Osteocyte (in vitro differentiated cells): ENCODE results near the gene POU6F2. TPM values are rescaled to one million over a fixed set of nuclear protein-coding genes. Genes with fewer than 3 reads are reported as not detected.

ENCODE experiments used
- DNase-seq: peaks from one replicate; pipeline ENCODE4 v3.0.0; 2021; ENCODE audit warnings: mixed read lengths; ENCODE audit not compliant: unreplicated experiment; ENCODE audit errors: extremely low spot score
- H3K27ac Mint-ChIP-seq: one replicate; pipeline ENCODE4 v1.8.0; 2021; ENCODE audit warnings: mild to moderate bottlenecking, mixed read lengths; ENCODE audit not compliant: unreplicated experiment
- H3K27me3 Mint-ChIP-seq: one replicate; pipeline ENCODE4 v1.8.0; 2021; ENCODE audit warnings: mixed read lengths; ENCODE audit not compliant: unreplicated experiment
- H3K36me3 Mint-ChIP-seq: one replicate; pipeline ENCODE4 v1.8.0; 2021; ENCODE audit warnings: mixed read lengths; ENCODE audit not compliant: unreplicated experiment
- H3K4me1 Mint-ChIP-seq: one replicate; pipeline ENCODE4 v1.8.0; 2021; ENCODE audit warnings: mixed read lengths; ENCODE audit not compliant: unreplicated experiment
- H3K4me3 Mint-ChIP-seq: one replicate; pipeline ENCODE4 v1.8.0; 2021; ENCODE audit warnings: mild to moderate bottlenecking, moderate library complexity, mixed read lengths; ENCODE audit not compliant: unreplicated experiment
- H3K9me3 Mint-ChIP-seq: one replicate; pipeline ENCODE4 v1.8.0; 2021; ENCODE audit warnings: mixed read lengths; ENCODE audit not compliant: unreplicated experiment
- CTCF ChIP-seq: fragments of 200-600 bp; sonication (generic); IDR thresholded peaks from 2 replicates; pipeline ENCODE4 v1.5.0; 2021; ENCODE audit warnings: antibody characterized with exemption, mild to moderate bottlenecking, moderate library complexity
- total RNA-seq: library from RNA; stranded (reverse); gene quantifications from 2 replicates; pipeline ENCODE4 v1.2.1, GENCODE V29; 2021

The POU6F2 gene
- total RNA-seq, 1 donor from 2014 or later, result 0.78 TPM

- Mint-ChIP-seq H3K27ac (no peak overlapping the region), H3K27me3 (peaks cover 6% of the 10 kb centered on the region), H3K4me1 (no peaks in the 10 kb centered on the region), H3K9me3 (no peaks in the 10 kb centered on the region), H3K36me3 (no peaks in the 10 kb centered on the region), H3K4me3 (no peak overlapping the region)
- no peak for DNase-seq
- no peak for TF ChIP-seq CTCF
These were observed 65.8 kb downstream of the POU6F2 start for GRCh38 chr7:39043531-39043930.

GRCh38 chr7:39044489-39044888 is 66.8 kb downstream of the POU6F2 start:
- Mint-ChIP-seq H3K36me3 (no peaks in the 10 kb centered on the region), H3K4me1 (no peaks in the 10 kb centered on the region)

DNA sequence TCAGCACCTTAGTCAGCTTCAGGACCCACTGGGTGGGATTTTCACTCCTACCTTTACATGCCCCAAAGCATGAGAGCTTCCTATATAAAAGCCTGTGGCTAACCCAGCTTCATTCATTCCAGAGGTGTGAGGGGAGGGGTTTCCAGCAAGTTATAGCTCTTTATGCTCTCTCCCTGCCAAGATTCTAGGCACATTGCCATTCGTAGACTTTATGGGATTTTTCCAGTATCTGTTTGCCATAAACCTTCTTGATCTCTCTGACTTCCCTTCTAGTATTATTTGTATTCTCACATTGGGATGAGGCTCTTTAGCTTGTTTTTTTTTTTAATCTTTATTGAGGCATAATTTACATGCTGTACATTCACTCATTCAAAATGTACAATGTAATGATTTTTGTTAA is 67.5 kb downstream of the POU6F2 start:
- H3K4me3 Mint-ChIP-seq, result no peak overlapping the region
- H3K9me3 Mint-ChIP-seq, result peaks cover 6% of the 10 kb centered on the region
- no peak for DNase-seq
- peaks cover 10% of the 10 kb centered on the region for H3K27me3 Mint-ChIP-seq
- no peaks in the 10 kb centered on the region for H3K36me3 Mint-ChIP-seq
- no peak for TF ChIP-seq CTCF
- H3K4me1 Mint-ChIP-seq, result no peaks in the 10 kb centered on the region
- H3K27ac Mint-ChIP-seq, result no peak overlapping the region

More at GRCh38 chr7:39044489-39044888, 66.8 kb downstream of the POU6F2 start:
- no peak overlapping the region for H3K27ac Mint-ChIP-seq
- TF ChIP-seq CTCF, result no peak
- H3K9me3 Mint-ChIP-seq, result peaks cover 6% of the 10 kb centered on the region
- H3K27me3 Mint-ChIP-seq, result peaks cover 10% of the 10 kb centered on the region
- no peak for DNase-seq
- H3K4me3 Mint-ChIP-seq, result no peak overlapping the region

DNA sequence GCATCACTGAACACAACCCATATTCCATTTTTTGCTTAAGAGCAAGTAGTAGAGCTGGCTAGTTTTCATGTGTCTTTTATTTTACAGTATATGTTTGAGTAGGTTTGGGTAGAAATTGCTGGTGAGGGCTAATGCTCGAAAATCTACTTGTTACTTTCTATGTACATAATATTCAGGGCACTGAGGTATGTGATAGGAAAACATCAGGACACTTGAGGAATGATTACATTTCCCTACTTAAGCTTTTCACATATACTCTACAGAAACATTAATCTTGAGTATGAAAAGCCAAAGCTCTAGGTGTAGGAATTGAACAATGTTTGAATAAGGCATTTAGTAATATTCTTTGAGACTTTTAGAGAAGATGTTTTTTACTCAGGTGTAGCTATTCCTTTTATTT is 73.6 kb downstream of the POU6F2 start:
- Mint-ChIP-seq H3K36me3 (peaks cover 1% of the 10 kb centered on the region), H3K4me1 (no peaks in the 10 kb centered on the region), H3K4me3 (no peak overlapping the region), H3K9me3 (peaks cover 8% of the 10 kb centered on the region), H3K27ac (no peak overlapping the region), H3K27me3 (peaks cover 8% of the 10 kb centered on the region)
- no peak for DNase-seq
- no peak for TF ChIP-seq CTCF

DNA sequence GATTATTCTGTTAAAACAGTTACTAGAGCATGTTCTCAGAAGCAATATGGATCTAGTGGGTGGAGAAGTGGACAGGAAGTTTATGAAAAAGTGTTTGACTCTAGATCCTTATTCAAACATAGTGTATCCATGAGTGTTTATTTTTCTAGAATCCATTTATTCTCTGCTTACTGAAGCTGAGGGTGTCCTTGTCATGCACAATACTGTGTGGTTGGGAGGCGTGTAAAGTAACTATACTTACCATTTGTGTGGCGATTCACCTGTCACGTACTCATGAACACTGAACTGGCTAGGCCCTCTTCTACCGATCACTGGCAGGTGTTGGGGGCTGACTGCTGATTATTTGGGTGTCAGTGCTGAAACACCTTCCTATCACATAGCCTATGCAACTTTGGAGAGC is 74.0 kb downstream of the POU6F2 start:
- Mint-ChIP-seq H3K36me3 (peaks cover 3% of the 10 kb centered on the region), H3K27me3 (peaks cover 8% of the 10 kb centered on the region), H3K9me3 (peaks cover 10% of the 10 kb centered on the region), H3K4me1 (no peaks in the 10 kb centered on the region), H3K27ac (no peak overlapping the region), H3K4me3 (no peak overlapping the region)
- DNase-seq, result no peak
- no peak for TF ChIP-seq CTCF
